Psoas muscle (tissue), 8 donors: Measurements from ENCODE around the gene SLC35G6. TPM values are rescaled to one million over a fixed set of nuclear protein-coding genes. Genes with fewer than 3 reads are reported as not detected.

Experiments used
- ATAC-seq, 4 donors: fragments of 200-7000 bp; cut with Tn5 transposase; one replicate each; pipeline ENCODE4 v1.9.1; 2020; ENCODE audit warnings: moderate library complexity in 3 of 4, mild to moderate bottlenecking in 2 of 4
- DNase-seq, 2 donors: peaks; one replicate each; pipeline ENCODE4 v3.0.0-alpha.2; 2020
- H3K27ac ChIP-seq: fragments of 200-600 bp; one replicate; pipeline ENCODE4 v1.8.0; 2022
- H3K27me3 ChIP-seq, 3 donors: fragments of 200-600 bp in 1 of 3; one replicate each; pipeline versions ENCODE4 v1.6.1 to v1.8.0; 2013 to 2022; ENCODE audit warnings: low read length in 2 of 3, mild to moderate bottlenecking in 2 of 3, moderate library complexity in 1 of 3; ENCODE audit not compliant: insufficient read depth in 3 of 3
- H3K36me3 ChIP-seq, 2 donors: fragments of 200-600 bp in 1 of 2; one replicate each; pipeline versions ENCODE4 v1.6.1 to v1.8.0; 2013 to 2022; ENCODE audit warnings: low read depth in 1 of 2, mild to moderate bottlenecking in 1 of 2, moderate library complexity in 1 of 2; ENCODE audit not compliant: insufficient read depth in 1 of 2
- H3K4me1 ChIP-seq: fragments of 200-600 bp; one replicate; pipeline ENCODE4 v1.8.0; 2022
- H3K4me3 ChIP-seq: fragments of 200-600 bp; one replicate; pipeline ENCODE4 v1.8.0; 2022; ENCODE audit warnings: mild to moderate bottlenecking
- H3K9me3 ChIP-seq: fragments of 200-600 bp; one replicate; pipeline ENCODE4 v1.8.0; 2022
- WGBS, 3 donors: extraction: QIAGEN DNeasy Blood & Tissue Kit; methylation state at CpG; one replicate each; pipeline versions ENCODE4 v1.1.6 to v1.1.7; 2013; 5-methylcytosine and 5-hydroxymethylcytosine counted together
- intact Hi-C, 2 donors: fragments of 100-400 bp; cut with DNase I; formaldehyde crosslinking; loops; one replicate each; pipeline versions ENCODE4 v1.11.0 to v1.14.2; 2022
- polyA plus RNA-seq, 3 donors: library from polyadenylated mRNA; stranded (reverse); fragments of 200-250 nt; gene quantifications; one replicate each; pipeline ENCODE4 v1.2.3, GENCODE V29; 2013
- total RNA-seq, 4 donors: library from RNA; stranded (reverse); fragmentation: NEBNext Ultra II Directional in 2 of 4; extraction: Animal tissue kit (Norgen Biotek cat#: 25700) in 2 of 4; gene quantifications; one replicate each; pipeline versions ENCODE4 v1.2.1 to v1.2.4, GENCODE V29; 2021 to 2023
- TF ChIP-seq, protein P1 (sequence below): fragments of 200-600 bp; IDR thresholded peaks from one replicate; pipeline ENCODE4 v1.8.0; 2022; ENCODE audit warnings: antibody characterized with exemption
- donor health status: healthy with polysubstance abuse.
- donor health status: DM: no; HTN: no; CAD: no; lungs with moderate emphysema.
- donor health status: Bipolar disorder and iron deficiency.
- donor health status: healthy.
- donor health status: DM: yes; HTN: yes; CAD: no.
- donor health status: DM: no; HTN: no; CAD: no.
- donor health status: DM: no; HTN: no; CAD: no.
- donor health status: DM: yes; HTN: yes; CAD: no.

Gene SLC35G6
- total and polyA plus RNA-seq, 7 donors: 0.05 TPM; not detected in 6

DNA sequence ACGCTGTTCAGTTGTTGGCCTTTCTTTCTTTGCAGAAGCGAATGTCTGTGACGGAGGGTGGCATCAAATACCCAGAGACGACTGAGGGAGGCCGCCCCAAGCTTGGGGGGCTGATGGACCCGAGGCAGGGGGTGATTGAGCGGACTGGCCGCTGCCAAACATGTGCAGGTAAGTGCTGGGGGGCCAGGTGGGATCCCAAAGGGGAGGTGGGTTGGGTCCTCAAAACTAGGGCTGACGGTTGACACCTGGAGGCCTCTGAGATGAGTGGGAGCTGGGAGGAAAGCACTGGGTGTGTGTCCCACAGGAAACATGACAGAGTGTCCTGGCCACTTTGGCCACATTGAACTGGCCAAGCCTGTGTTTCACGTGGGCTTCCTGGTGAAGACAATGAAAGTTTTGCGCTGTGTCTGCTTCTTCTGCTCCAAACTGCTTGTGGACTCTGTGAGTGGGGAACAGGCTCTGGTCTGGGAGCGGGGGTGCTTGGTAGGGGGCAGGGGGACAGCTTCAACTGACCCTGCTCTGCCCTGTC lies 14.7 kb downstream of the SLC35G6 start:
- WGBS, 3 donors: 84 to 87% (median 86%) methylated on average over 12 of the region's 12 CpGs
- peak overlapping the region; percentile 60 for H3K27ac ChIP-seq
- ATAC-seq: peak in 1 of 4 donors; percentile 3
- peaks cover 6 to 65% of the 10 kb centered on the region in 2 donors for H3K36me3 ChIP-seq
- H3K4me3 ChIP-seq: no peak overlapping the region
- DNase-seq: no peak
- intact Hi-C loops: no loop called here
- no peaks in the 10 kb centered on the region for H3K9me3 ChIP-seq
- TF ChIP-seq, protein P1, sequence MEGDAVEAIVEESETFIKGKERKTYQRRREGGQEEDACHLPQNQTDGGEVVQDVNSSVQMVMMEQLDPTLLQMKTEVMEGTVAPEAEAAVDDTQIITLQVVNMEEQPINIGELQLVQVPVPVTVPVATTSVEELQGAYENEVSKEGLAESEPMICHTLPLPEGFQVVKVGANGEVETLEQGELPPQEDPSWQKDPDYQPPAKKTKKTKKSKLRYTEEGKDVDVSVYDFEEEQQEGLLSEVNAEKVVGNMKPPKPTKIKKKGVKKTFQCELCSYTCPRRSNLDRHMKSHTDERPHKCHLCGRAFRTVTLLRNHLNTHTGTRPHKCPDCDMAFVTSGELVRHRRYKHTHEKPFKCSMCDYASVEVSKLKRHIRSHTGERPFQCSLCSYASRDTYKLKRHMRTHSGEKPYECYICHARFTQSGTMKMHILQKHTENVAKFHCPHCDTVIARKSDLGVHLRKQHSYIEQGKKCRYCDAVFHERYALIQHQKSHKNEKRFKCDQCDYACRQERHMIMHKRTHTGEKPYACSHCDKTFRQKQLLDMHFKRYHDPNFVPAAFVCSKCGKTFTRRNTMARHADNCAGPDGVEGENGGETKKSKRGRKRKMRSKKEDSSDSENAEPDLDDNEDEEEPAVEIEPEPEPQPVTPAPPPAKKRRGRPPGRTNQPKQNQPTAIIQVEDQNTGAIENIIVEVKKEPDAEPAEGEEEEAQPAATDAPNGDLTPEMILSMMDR: no peak
- no peaks in the 10 kb centered on the region for H3K4me1 ChIP-seq
- no peaks in the 10 kb centered on the region for H3K27me3 ChIP-seq

DNA sequence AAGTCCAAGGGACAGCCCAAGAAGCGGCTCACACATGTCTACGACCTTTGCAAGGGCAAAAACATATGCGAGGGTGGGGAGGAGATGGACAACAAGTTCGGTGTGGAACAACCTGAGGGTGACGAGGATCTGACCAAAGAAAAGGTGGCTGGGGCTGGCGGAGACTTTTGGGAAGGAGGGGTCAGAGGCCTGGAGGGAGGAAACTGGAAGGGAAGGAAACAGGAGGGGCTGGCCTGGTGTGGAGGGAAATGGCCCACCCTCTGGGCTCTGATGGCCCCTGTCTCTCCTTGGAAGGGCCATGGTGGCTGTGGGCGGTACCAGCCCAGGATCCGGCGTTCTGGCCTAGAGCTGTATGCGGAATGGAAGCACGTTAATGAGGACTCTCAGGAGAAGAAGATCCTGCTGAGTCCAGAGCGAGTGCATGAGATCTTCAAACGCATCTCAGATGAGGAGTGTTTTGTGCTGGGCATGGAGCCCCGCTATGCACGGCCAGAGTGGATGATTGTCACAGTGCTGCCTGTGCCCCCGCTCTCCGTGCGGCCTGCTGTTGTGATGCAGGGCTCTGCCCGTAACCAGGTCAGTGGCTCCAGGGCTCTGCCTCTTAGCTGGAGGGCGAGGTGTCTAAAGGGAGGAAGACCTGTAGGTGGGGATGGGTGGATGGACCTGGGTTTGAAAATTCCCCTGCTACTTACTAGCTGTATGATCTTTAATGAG lies 15.4 kb downstream of the SLC35G6 start:
- Histone ChIP-seq H3K27me3 (no peaks in the 10 kb centered on the region), H3K4me1 (no peaks in the 10 kb centered on the region), H3K27ac (peak overlapping the region; percentile 60), H3K36me3 (peaks cover 12 to 66% of the 10 kb centered on the region in 2 donors), H3K9me3 (no peaks in the 10 kb centered on the region), H3K4me3 (no peak overlapping the region)
- DNase-seq (no peak), ATAC-seq (peak in 3 of 4 donors; percentile 15 to 47 (median 26))
- TF ChIP-seq, protein P1: no peak
- intact Hi-C loops: no loop called here
- WGBS, 3 donors: 76 to 81% (median 79%) methylated on average over 20 of the region's 20 CpGs

DNA sequence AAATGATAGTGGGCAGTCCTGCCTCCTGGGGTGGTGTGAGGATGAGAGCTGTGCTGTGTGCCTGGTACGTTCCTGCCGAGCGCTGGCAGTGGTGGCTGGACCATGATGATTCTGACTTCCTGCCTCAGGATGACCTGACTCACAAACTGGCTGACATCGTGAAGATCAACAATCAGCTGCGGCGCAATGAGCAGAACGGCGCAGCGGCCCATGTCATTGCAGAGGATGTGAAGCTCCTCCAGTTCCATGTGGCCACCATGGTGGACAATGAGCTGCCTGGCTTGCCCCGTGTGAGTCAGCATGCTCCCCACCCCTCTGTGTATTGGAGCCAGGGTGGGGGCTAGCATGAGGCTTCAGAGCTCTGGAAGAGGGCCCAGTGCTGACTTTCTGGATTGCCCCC lies 16.0 kb downstream of the SLC35G6 start:
- H3K9me3 ChIP-seq: no peaks in the 10 kb centered on the region
- intact Hi-C loops: no loop called here
- H3K27ac ChIP-seq: peak overlapping the region; percentile 60
- TF ChIP-seq, protein P1: no peak
- H3K4me3 ChIP-seq: no peak overlapping the region
- no peaks in the 10 kb centered on the region for H3K4me1 ChIP-seq
- H3K27me3 ChIP-seq: no peaks in the 10 kb centered on the region
- no peak for DNase-seq
- H3K36me3 ChIP-seq: peaks cover 15 to 71% of the 10 kb centered on the region in 2 donors
- ATAC-seq: peak in 3 of 4 donors; percentile 35 to 45 (median 39)
- WGBS, 3 donors: 75 to 82% (median 80%) methylated on average over 10 of the region's 10 CpGs

DNA sequence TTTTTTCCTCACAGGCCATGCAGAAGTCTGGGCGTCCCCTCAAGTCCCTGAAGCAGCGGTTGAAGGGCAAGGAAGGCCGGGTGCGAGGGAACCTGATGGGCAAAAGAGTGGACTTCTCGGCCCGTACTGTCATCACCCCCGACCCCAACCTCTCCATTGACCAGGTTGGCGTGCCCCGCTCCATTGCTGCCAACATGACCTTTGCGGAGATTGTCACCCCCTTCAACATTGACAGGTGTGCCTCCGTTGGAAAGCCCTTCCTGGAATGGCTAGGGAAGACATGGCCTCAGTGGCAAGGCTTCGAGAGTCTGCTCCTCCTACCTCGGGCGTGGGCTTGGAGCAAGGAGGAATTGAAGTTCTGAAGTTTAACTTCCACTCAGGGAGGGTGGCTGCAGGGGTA lies 16.4 kb downstream of the SLC35G6 start:
- no peak for ATAC-seq
- no peaks in the 10 kb centered on the region for H3K27me3 ChIP-seq
- no peaks in the 10 kb centered on the region for H3K4me1 ChIP-seq
- WGBS, 3 donors: 86 to 90% (median 89%) methylated on average over 14 of the region's 14 CpGs
- TF ChIP-seq, protein P1: no peak
- intact Hi-C loops: no loop called here
- DNase-seq: no peak
- H3K36me3 ChIP-seq: peaks cover 17 to 75% of the 10 kb centered on the region in 2 donors
- peak overlapping the region; percentile 60 for H3K27ac ChIP-seq
- no peak overlapping the region for H3K4me3 ChIP-seq
- no peaks in the 10 kb centered on the region for H3K9me3 ChIP-seq
